ENCODE data around the gene KRTAP4-6.
"Not testable (repeated sequence)": the region's sequence is repeated elsewhere in the genome, so short reads cannot be mapped to it uniquely, and the experiment has no call there.

KRTAP4-6 gene

GRCh38 chr17:41147531-41148204, 7.3 kb upstream of the KRTAP4-6 start:
- DNase-seq (ENCODE audit: low read depth in 3 of 3) = no peak

- no peak for DNase-seq (ENCODE audit: low read depth in 3 of 3)
Observed at GRCh38 chr17:41145261-41145660, 4.9 kb upstream of the KRTAP4-6 start.

- DNase-seq (ENCODE audit: low read depth in 3 of 3) = no peak
Observed at GRCh38 chr17:41144846-41145245, 4.5 kb upstream of the KRTAP4-6 start.

- no peak for DNase-seq (ENCODE audit: low read depth in 3 of 3)
Observed at GRCh38 chr17:41141361-41141760, 1.0 kb upstream of the KRTAP4-6 start.

DNA sequence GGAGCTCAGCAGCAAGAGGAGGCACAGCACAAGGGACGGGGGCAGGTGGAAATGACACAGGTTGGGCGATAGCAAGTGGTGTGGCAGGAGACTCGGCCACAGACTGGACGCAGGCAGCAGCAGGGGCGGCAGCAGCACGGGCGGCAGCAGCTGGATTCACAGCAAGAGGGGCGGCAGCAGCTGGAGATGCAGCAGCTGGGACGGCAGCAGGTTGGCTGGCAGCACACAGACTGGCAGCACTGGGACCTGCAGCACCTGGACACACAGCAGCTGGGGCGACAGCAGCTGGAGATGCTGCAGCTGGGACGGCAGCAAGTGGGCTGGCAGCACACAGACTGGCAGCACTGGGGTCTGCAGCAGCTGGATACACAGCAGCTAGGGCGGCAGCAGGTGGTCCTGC, 479 bp downstream of the KRTAP4-6 start:
- not testable (repeated sequence) for DNase-seq (ENCODE audit: low read depth in 3 of 3)

GRCh38 chr17:41133880-41134735, 6.2 kb downstream of the KRTAP4-6 start:
- no peak for DNase-seq (ENCODE audit: low read depth in 3 of 3)

DNA sequence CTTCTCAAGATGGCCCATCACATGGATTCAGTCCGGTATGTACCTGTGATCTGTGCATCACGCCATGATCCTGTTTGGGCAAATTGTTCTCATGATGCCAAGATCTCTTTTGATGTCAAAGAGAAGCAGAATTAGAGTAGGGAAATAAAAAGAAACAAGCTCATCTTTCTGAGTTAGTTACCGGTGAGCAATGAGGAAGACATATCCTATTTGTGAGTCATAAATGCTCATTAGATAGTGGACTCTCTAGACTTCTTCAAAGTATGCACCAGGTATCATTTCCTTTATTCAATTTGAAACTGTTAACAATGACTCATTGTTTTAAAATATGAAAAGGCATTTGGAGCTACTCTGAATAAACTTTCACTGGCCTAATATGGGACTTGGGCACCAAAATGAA, 8.4 kb downstream of the KRTAP4-6 start:
- DNase-seq (ENCODE audit: low read depth in 3 of 3) = no peak

- no peak for DNase-seq (ENCODE audit: low read depth in 3 of 3)
Observed at GRCh38 chr17:41127371-41127770, 13.0 kb downstream of the KRTAP4-6 start.

GRCh38 chr17:41126412-41126811, 13.9 kb downstream of the KRTAP4-6 start:
- DNase-seq (ENCODE audit: low read depth in 3 of 3) = no peak

GRCh38 chr17:41125064-41125463, 15.3 kb downstream of the KRTAP4-6 start:
- DNase-seq (ENCODE audit: low read depth in 3 of 3) = no peak

- DNase-seq (ENCODE audit: low read depth in 3 of 3) = not testable (repeated sequence)
Observed at GRCh38 chr17:41123991-41124371, 16.4 kb downstream of the KRTAP4-6 start, which contains the start of gene KRTAP4-12. TSS of gene KRTAP4-12 (minus strand) at chr17:41124182. CDS start at chr17:41124122, 60 bp downstream.

DNA sequence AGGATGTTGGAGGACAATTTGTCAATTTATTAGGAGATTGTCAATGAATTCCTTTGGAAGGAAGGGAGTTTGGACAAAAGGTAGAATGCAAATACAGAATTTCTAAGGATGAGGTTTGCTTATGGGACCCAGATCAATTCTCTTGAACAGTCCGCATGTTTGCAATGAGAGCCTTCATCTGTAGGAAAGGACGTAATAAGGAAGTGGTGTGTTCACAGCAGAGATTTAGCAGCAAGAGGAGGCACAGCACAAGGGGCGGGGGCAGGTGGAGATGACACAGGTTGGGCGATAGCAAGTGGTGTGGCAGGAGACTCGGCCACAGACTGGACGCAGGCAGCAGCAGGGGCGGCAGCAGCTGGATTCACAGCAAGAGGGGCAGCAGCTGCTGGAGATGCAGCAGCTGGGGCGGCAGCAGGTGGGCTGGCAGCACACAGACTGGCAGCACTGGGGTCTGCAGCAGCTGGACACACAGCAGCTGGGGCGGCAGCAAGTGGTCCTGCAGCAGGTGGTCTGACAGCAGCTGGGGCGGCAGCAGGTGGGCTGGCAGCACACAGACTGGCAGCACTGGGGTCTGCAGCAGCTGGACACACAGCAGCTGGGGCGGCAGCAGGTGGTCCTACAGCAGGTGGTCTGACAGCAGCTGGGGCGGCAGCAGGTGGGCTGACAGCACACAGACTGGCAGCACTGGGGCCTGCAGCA, 16.9 kb downstream of the KRTAP4-6 start:
- not testable (repeated sequence) for DNase-seq (ENCODE audit: low read depth in 3 of 3)

- DNase-seq (ENCODE audit: low read depth in 3 of 3) = no peak
Observed at GRCh38 chr17:41121742-41122141, 18.6 kb downstream of the KRTAP4-6 start.

DNA sequence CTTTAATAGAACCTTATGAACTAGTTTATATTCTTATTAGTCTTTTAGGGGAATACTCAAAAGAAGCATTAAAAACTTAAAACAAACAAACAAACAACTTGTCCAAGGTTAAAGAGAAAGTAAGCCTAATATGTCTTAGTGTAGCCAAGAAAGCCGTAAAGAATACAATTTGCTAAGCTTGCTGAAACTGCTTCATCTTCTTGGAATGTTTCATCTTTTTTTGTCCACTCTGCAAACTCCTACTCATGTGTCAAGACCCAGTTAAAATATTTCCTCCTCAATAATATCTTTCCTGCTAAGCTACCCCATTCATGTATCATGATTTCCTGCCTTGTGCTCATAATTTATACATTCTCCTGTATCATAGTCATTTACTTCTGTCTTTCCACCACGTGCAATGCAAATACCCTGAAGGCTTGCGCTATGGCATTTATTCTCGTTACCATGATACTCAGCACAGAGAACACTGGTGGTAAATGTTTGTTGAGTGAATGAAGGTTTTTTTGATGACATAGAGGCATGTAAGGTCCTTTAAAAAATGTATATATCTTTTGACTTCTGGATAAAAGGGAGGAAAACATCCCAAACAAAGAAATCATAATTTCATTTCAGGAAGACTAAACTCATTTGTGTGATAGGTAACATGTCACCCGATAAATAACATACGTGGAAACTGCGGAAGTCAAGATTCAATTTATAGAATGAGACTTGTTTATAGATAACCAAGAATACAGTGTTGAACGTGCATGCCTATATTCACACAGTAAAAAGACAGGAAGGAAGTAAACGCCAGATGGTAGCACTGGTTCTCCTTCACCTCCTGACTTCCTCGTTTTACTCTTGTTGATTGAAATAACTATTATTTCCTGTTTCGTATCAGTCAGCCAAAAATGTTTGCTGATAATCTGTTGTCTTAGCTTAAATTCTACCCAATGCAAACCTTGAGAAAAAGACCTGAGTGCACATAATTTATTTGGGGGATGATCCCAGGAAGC, 20.4 kb downstream of the KRTAP4-6 start:
- not testable (repeated sequence) for DNase-seq (ENCODE audit: low read depth in 3 of 3)

DNA sequence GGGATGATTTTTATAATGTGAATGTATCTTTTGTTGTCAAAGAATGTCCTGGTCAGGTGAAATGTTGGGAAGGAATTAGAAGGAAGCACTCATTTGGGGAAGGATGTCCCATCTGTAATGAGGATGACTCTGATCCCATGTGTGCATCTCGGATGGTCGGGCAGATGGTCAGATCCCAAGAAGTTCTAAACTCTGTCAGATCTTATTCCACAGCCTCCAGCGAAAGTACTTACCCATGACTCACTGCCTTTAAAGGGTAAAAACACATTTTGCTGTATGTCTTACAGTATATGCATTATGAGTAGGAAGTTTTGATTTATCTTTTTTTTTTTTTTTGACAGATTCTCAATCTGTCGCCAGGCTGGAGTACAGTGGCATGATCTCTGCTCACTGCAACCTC, 21.6 kb downstream of the KRTAP4-6 start:
- DNase-seq (ENCODE audit: low read depth in 3 of 3) = no peak

DNA sequence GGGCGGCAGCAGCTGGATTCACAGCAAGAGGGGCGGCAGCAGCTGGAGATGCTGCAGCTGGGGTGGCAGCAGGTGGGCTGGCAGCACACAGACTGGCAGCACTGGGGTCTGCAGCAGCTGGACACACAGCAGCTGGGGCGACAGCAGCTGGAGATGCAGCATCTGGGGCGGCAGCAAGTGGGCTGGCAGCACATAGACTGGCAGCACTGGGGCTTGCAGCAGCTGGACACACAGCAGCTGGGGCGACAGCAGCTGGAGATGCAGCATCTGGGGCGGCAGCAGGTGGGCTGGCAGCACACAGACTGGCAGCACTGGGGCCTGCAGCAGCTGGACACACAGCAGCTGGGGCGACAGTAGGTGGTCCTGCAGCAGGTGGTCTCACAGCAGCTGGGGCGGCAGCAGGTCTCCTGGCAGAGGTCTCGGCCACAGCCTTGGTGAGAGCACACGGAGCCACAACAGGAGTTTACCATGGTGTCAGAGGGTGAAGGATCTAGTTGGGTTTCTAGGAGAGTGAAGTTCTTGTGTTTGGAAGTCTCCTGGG, 22.4 kb downstream of the KRTAP4-6 start, which contains the start of gene KRTAP4-11:
KRTAP4-11 (minus strand) TSS at position 528 of the 541 bp plus-strand sequence; CDS start at position 470, 58 bp downstream.
- not testable (repeated sequence) for DNase-seq (ENCODE audit: low read depth in 3 of 3)

DNA sequence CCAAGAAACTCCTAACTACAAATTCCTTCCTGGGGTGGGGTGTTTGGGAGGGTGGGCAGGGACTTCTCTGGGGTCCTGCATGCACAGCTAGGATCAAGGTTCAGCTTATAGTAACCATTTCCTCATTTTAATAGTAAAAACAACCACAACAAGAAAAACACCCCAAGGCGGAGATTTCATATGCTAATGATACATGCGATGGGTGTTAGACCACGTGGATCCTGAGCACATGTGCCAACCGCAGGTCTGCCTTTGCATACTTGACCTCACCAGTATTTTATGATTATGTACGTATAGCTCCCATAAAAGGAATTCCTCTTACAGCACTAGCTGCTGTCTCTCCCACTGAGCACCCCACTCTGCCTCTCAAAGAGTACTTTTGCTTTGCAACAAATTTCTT, 24.0 kb downstream of the KRTAP4-6 start:
- no peak for DNase-seq (ENCODE audit: low read depth in 3 of 3)

GRCh38 chr17:41111151-41111885, 29.0 kb downstream of the KRTAP4-6 start:
- DNase-seq (ENCODE audit: low read depth in 3 of 3) = no peak

DNA sequence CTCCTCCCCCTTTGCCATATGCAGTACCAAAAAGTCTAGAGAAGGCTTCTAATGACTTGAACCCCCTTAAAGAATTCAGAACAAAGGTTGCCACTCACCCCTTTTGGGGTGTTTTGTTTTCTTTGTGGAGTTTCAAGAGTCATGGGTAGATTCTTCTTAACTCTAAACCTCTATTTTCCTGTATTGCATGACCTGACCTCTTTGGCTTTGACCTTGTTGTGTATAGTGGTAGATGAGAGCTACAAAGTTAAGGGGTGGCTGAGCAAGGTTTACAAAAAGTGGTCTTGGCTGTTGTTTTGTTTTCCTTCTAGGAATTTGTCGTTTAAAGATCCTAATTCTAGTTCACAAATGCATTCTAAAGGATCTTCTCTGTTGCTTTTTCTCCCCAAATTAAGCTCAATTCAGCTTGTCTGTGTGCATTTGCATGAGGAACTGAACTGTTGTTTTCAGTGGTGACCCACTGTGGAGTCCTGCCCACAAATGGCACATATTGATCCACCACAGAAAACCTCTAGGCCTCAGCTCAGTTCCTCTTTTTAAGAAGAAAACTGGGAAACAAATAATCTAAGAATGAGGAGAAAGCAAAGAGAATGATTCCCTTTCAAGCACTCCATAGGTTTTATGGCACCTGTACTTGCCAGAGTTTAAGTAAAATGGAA, 31.5 kb downstream of the KRTAP4-6 start:
- not testable (repeated sequence) for DNase-seq (ENCODE audit: low read depth in 3 of 3)
